NCI-H2227 (cell line): ENCODE data around the gene NR1D1.

ENCODE experiments used
- DNase-seq: peaks from one replicate; lab custom pipeline; 2025; ENCODE audit not compliant: unreplicated experiment; lab: John Stamatoyannopoulos, UW

The NR1D1 gene

DNA sequence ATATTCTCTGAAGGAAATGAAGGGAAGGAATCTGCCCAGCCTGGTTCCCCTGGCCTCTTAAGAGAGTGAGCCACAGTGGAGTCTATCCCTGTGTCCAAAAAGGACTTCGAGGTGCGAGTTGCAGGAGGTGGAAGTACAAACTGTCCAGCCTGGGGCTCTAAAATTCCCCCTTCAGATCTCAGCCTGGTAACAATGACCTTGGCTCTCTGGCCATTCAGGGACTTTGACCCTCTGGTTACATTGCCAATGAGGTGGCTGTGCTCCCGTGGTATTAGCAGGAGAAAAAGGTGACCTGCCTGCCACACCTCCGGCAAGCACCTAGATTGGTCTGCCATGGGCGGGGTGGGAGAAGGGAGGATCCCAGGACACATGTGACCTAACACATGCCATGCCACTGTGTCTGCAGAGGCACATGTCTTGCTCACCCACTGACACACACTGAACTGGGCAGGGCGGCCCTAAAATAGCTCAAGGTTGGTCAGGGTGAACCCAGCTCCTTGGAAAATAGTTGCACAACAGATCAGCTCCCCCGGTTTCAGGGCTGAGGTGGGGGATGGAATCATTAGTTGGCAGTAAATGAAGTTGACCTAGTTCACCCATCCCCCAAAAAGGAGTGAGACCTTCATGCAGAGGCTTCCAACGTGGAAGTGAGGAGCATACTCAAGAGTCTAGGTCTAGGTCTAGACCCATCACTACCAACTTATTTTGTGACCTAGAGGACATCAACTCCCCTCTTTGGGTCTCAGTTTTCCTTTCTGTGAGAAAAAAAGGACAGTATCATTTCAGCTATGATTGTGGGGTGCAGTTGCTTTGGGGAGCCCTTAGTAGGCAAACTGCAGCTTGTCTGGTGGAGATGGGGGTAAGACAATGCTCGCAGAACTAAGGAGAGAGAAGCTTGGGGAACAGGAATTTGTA is 2.2 kb downstream of the NR1D1 start:
- no peak for DNase-seq

DNA sequence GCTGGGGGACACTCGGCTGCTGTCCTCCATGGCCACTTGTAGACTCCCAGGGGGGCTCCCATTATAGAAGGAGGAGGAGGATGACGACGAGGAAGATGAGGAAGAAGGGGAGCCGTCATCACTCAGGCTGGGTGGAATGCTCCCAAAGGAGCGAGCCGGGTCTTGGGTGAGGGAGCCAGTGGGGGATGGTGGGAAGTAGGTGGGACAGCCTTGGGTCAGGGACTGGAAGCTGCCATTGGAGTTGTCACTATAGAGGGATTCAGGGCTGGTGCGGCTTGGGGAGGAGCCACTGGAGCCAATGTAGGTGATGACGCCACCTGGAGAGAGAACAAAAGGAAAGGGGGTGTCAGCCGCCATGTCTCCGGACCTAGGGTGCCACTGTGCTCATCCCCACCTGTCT is 3.3 kb downstream of the NR1D1 start:
- no peak for DNase-seq

DNA sequence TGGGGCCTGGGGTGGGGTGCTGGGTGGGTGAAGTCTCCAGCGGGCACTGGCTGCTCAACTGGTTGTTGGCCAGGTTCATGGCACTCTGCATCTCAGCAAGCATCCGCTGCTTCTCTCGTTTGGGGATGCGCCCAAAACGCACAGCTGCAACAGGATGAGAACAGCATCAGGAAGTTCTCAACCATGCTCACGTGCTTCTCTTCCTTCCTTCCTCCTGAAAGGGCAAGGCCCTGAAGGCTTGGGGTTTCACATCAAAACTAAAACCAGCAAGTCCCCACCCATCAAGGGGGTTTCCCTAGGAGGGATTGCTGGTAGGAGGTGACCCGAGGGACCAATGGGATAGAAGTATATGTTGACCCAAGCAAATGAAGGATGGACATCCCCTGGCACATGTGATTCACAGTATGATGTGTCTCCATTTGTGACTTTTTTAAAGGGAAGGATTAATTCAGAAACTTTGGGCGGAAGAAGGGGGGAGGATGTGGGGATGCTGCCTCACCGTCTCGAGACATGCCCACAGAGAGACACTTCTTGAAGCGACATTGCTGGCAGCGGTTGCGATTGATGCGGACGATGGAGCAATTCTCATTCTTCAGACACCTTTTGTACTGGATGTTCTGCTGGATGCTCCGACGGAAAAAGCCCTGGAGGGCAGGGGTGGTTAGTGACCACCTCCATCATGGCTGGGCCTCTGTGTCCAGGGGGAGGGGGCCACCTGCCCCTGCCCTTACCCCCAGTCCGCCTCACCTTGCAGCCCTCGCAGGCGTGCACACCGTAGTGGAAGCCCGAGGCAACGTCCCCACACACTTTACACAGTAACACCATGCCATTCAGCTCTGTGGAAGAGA is 4.2 kb downstream of the NR1D1 start:
- DNase-seq, result no peak

DNA sequence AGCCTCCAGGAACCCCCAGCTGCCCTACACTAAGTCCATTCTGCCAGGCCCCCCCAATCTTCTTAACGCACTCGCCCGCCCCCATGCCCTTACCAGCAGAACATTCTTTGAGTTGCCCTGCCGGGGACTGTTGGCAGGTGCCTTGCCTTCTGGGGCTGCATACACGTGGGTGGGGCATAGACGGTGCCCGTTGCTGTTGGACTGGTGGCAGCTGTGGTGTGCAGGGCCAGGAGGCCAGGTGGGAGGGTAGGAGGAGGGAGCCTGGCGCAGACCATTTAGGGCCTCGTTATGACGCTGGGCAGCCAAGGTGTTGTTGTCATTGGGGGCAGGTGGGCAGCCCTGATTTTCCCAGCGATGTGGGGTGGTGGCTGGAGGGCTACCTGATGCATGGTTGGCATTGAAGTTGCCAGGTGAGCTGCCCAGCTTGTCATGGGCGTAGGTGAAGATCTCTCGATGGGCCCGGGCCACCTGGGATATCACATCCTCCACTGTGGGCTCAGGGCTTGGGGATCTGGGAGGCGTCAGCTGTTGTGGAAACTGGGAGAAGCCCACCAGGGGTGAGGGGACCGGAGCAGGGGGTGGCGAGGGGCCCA is 4.9 kb downstream of the NR1D1 start:
- no peak for DNase-seq

DNA sequence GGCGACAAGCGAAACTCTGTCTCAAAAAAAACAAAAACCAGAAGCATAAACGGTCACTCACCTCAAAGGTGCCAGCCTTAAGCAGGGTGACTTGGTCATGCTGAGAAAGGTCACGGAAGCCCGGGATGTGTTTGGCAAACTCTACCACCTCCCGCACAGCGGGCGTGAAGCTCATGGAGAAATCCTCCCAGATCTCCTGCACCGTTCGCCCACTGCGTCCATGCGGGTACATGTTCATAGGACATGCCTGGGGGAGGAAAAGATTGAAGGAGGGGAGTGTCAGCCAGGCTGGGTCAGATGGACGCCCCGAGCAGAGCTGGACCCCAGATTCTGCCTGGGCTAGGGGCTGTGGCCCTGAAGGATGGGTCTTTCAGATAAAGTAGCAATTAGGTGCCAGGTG is 5.5 kb downstream of the NR1D1 start:
- DNase-seq, result no peak

DNA sequence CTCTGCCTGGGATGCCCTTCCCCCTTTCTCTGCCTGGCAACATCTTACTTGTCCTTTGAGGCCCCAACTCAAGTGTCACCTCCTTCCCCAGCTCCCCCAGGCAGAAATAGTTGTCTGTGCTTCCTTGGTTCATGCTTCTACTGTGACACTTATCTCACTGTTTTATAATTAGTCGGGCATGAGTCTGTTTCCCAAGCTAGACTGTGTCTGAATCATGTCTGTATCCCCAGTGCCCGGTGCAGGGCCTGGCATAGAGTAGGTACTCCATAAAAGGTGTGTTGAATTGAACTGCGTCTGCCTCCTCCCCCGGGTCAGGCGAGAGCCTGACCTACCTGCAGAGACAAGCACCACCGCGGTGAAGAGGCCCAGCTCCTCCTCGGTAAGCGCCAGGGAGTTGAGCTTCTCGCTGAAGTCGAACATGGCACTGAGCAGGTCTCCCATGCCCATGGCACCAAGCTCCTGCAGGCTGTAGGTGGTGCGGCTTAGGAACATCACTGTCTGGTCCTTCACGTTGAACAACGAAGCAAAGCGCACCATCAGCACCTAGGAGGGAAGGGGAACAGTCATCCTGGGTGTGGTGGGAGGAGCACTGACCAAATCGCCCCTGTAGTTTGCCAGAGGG is 6.7 kb downstream of the NR1D1 start:
- DNase-seq, result no peak

DNA sequence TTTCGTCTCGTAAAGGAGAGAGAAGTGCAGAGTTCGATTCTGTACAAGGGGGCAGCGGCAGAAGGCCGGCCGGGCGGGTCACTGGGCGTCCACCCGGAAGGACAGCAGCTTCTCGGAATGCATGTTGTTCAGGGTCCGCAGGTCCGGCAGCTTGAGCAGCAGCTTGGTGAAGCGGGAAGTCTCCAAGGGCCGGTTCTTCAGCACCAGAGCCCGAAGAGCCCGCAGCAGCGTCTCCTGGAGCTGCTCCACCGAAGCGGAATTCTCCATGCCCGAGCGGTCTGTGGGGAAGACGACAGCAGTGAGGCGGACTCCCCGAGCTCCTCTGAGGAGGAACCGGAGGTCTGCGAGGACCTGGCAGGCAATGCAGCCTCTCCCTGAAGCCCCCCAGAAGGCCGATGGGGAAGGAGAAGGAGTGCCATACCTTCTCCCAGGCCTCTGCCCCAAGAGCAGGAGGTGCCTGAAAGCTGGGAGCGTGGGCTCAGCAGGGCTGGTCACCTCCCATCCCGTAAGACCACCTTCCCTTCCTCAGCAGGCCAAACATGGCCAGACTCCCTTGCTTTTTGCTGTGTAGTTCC is 7.3 kb downstream of the NR1D1 start:
- DNase-seq, result no peak

DNA sequence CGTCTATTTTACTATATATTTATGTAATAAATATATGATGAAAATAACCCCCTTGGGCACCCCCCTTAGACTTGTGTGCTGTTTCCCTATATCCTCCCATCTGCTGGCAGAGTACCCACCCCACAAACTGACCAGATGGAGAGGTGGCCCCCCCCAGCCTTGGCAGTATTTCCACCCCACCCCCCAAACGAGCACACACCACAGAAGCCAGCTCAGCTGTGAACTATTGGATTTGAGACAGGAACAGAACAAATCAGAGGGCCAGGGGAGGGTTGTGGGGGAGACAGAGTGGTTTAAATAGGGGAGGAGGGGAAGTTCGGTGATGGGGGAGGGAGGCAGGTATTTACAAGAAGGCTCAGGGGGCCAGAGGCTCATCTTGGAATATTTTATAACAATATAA is 7.8 kb downstream of the NR1D1 start:
- no peak for DNase-seq

DNA sequence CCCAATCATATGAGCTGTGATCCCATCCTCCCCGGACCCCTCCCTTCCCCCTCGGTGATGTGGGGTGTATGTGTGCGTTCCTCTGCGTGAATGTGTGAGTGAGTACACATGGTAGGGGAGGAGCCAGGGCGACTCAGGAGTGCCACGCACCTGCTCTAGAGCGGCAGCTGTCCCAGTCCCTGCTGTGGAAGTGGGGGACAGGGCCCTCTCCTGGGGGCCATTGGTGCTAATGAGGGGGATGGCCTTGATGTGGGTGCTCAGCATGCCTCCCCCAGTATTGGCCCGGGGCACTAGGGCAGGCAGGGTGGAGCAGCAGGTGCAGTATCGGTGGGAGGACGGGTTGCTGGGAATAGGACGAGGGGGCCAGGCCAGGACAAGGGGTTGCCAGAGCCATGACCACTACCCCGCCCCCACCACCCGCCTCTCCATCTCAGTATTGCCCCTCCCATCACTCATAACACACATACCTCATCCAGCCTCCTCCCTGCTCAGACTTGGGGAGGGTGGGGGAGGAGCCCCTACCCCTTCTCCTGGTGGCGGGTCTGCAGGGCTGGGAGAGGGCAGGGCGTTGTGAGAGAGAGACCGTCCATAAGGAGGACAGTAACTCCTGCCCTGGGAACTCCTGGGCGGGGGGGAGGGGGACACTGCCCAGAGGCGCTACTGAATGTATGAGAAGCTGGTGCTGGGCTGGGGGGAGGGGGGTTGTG is 8.5 kb downstream of the NR1D1 start:
- peak; percentile 43 for DNase-seq

DNA sequence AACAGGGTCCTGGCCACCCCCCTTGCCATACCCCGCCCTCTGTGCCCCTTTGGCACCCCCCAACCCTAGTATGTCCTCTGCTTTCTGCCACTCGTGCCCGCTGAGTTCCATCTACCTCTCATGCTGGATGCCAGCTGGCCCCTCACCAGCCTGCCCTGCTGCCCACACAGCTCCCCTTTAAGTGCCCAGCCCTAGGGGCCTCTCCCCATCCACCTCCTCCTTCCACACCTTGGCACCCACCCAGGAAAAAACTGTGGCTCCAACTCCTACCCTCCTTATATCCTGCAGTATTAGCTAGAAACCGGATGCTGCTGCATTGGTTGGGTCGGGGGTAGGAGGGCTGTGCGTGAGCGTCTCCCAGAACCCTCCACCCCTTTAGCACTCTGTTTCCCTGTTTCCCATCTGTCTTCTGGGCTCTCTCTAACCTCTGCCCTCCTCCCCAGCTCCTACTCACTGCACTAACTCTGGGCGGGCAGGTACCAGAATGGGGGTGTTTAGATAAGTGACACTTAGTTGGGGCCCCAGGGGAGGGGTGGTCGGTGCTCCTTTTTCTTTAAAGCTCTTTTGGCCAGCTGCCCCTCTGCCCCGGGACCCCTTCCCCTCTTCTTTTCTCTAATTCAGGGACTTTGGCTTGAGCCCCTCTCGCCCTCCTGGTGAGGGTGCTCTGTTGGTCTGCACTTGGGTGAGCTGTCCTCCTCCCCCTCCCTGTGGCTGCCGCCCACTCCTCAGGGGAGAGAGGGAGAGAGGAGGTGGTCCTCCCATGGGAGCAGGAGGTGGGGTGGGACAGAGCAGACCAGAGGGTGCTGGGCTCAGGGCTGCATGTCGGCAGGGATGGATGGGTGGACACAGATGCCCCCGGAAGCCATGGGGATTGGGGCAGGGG is 9.9 kb downstream of the NR1D1 start:
- DNase-seq, result no peak

DNA sequence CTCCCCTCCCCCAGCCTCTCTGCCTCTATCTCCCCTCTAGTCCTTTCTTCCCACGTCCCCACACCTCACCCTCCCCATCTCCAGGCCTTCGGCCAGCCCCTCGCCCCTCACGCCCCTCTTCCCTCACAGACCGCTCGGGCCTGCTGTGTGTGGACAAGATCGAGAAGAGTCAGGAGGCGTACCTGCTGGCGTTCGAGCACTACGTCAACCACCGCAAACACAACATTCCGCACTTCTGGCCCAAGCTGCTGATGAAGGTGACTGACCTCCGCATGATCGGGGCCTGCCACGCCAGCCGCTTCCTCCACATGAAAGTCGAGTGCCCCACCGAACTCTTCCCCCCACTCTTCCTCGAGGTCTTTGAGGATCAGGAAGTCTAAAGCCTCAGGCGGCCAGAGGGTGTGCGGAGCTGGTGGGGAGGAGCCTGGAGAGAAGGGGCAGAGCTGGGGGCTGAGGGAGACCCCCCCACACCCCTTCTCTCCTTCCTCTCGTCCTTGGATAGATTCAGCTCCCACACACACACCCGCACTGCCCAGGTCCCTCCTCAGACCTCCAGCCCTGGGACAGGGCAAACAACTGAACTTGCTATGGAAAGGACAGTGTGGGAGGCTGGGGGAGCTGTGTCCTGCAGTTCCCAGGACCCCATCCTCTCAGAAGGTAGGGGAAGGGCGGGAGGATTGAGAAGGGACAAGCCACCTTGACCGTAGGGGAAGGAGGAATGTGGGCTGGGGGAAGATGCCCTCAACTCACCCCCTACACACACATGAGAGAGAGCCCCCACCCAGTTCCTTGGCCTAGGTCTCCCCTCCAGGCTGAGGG is 11.1 kb downstream of the NR1D1 start:
- DNase-seq, result no peak

DNA sequence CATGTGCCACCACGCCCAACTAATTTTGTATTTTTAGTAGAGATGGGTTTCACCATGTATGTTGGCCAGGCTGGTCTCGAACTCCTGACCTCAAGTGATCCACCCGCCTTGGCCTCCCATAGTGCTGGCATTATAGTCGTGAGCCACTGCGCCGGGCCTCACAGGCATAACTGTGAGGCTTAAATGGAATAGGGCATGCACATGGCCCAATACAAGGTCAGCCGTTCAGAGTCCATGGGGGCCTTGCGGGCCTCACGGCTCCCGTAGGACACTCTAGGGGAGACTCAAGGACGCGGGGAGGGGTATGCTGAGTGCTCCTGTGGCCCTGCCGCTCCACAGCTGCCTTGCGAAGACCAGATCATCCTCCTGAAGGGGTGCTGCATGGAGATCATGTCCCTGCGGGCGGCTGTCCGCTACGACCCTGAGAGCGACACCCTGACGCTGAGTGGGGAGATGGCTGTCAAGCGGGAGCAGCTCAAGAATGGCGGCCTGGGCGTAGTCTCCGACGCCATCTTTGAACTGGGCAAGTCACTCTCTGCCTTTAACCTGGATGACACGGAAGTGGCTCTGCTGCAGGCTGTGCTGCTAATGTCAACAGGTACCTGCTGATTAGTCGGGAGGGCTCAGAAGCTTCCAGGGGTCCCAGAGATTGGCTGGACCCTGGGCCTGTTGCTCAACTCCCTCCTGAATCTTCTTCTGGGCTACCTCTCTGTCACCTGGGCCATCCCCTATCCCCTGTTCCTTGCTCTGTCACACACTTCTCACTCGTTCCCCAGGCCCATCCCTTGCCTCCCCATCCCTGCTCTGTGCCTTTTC is 12.3 kb downstream of the NR1D1 start:
- no peak for DNase-seq

DNA sequence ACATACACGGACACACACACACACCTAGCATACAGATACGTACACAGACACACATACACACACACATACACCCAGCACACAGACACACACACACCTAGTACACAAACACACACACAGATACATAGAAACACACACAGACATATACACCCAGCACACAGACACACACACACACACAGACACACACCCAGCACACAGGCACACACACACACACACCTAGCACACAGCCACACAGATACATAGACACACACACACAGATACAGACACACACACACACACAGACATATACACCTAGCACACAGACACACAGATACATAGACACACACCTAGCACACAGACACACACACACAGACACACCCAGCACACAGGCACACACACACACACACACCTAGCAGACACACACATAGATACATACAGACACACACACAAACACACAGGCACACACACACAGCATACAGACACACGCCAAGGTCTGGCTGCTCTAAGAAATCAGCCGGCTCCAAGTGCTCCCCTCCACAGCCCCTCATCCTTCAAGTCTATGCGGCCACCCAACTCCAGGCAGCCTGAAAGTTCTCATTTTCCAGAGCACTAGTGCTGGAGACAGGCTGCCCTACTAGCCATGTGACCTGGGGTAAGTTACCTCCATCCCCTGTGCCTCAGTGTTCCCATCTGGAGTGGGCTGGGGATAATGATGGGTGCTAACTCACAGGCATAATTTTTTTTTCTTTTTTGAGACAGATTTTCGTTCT is 13.2 kb downstream of the NR1D1 start:
- DNase-seq, result no peak

DNA sequence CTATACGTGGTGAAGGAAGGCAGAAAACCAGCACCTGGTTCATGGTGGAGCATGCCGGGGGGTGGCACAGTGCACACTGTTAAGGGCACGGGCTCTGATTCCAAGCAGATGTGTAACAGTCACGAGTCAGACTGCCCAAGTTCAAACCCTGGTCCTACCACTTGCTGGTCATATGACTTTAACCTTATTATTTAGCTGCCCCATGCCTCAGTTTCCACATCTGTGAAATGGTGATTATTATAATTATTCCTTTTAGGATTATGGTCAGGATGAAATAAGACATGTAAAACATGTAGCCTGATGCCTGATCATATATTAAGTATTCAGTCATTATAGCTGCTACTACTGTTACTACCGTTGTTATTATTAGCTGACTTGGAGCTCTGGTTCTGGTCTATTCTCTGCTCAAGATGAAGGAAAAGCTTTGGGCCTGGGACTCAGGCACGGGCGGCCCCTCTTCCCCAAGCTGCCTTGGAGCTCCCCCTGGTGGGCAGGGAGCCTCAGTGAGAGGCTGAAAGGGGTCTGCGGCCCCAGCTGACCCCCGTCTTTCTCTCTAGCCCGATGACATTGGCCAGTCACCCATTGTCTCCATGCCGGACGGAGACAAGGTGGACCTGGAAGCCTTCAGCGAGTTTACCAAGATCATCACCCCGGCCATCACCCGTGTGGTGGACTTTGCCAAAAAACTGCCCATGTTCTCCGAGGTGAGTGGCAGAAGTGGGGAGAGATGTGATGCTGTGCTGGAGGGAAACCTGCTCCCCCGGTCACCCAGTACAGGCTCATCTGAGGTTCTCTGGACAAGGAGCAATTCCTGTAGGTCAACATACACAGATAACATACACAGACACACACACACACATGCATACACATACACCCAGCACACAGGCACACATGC is 14.0 kb downstream of the NR1D1 start:
- DNase-seq, result peak; percentile 73

DNA sequence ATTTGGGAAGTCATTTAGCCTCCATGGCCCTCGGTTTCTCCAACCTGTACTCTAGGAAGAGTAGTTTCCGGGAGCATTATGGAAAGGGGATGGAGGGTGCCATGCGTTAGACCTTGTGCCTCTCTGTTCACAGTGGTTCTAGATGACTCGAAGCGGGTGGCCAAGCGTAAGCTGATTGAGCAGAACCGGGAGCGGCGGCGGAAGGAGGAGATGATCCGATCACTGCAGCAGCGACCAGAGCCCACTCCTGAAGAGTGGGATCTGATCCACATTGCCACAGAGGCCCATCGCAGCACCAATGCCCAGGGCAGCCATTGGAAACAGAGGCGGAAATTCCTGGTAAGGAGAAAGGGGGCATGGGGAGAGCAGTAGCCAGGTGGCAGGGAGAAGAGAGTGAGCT is 15.9 kb downstream of the NR1D1 start:
- DNase-seq, result no peak

DNA sequence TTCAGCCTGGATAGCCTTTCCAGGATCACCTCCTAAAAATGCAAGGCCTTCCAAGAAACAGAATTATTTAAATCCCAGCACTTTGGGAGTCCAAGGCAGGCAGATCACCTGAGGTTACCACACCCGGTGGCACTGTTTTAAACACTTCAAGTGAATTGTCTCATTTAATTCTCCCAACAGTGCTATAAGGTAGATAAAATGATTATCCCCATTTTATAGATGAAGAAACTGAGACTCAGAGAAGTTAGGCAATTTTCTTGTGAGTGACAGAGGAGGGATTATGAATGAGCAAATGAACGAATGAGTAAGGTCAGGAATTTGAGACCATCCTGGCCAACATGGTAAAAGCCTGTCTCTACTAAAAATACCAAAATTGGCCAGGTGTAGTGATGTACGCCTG is 20.8 kb downstream of the NR1D1 start:
- no peak for DNase-seq
